ENCODE results near the gene SYT7. TPM values are rescaled to one million over a fixed set of nuclear protein-coding genes. Genes with fewer than 3 reads are reported as not detected.

SYT7 gene
- total and polyA plus RNA-seq, 2 donors (not counting 1 experiment from before 2014, with no cell fraction given): not detected

DNA sequence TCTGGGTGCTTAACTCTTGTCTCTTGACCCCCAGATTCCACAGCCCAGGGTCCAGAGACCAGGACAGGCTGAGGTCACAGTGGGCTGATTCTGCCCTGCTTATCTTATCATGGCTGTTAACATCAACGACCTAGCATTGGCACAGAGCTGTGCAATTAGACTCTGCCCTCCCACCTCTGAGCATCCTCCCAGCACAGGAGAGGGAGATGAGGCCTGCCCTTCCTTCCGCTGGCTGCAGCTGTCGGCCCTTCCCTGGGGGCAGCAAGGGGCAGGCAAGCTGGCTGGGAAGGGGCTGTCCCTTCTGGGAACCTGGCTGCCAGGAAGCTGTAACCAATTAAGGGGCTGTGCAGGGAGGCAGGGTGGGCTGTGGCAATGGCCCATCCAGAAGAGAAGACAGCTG is 49.8 kb downstream of the SYT7 start:
- intact Hi-C loops (cut with micrococcal nuclease): no loop called here
- 49% methylated on average over 3 of the region's 3 CpGs for WGBS (ENCODE audit: insufficient coverage)
- Histone ChIP-seq H3K27ac (ENCODE audit: low read length in 2 of 2) (no peak overlapping the region), H3K79me2 (ENCODE audit: control insufficient read depth, insufficient read depth, low read length) (no peaks in the 10 kb centered on the region), H3K27me3 (replicated peaks in 1 of 4; ENCODE audit: control extremely low read depth in 1 of 4, control insufficient read depth in 3 of 4, insufficient read depth in 4 of 4, low read length in 3 of 4) (peaks cover 0 to 14% (median 0%) of the 10 kb centered on the region in 4 experiments), H3K9ac (ENCODE audit: low read length) (no peak overlapping the region), H3K4me1 (ENCODE audit: control insufficient read depth in 2 of 2, insufficient read depth in 2 of 2, low read length in 2 of 2) (no peaks in the 10 kb centered on the region), H3K4me2 (replicated peaks; ENCODE audit: low read depth, low read length, poor library complexity, severe bottlenecking) (no peak overlapping the region), H3K9me3 (ENCODE audit: control extremely low read depth in 1 of 3, control insufficient read depth in 2 of 3, insufficient read depth in 1 of 3, low read length in 2 of 3) (peaks cover 0 to 3% (median 0%) of the 10 kb centered on the region in 3 donors), H3K36me3 (replicated peaks in 1 of 2; ENCODE audit: control extremely low read depth in 1 of 2, control insufficient read depth in 1 of 2, extremely low read depth in 1 of 2, insufficient read depth in 2 of 2, low read length in 1 of 2) (no peaks in the 10 kb centered on the region), H4K20me1 (ENCODE audit: control insufficient read depth, insufficient read depth, low read length, poor library complexity, severe bottlenecking) (no peaks in the 10 kb centered on the region), H2AFZ (ENCODE audit: insufficient read depth, low read depth, low read length, poor library complexity, severe bottlenecking) (no peak overlapping the region), H3K4me3 (ENCODE audit: control extremely low read depth in 1 of 5, extremely low read depth in 1 of 5, insufficient read depth in 1 of 5, low read depth in 2 of 5, low read length in 4 of 5) (no peak overlapping the region)
- no peaks in the 10 kb centered on the region for H3K9me3 Mint-ChIP-seq (ENCODE audit: insufficient read depth)
- no peaks in the 10 kb centered on the region for H3K4me1 Mint-ChIP-seq
- ATAC-seq (ENCODE audit: low read depth): no peak
- ChIA-PET POLR2A (no interaction called here), CTCF (interaction anchor here (0.7 to 2.5 kb wide), 3 partner anchors 14 to 612 kb away, joined by 4 to 11 read pairs (median 4); no protein-coding TSS in a partner anchor)
- no peak for DNase-seq
- TF ChIP-seq EZH2 (IDR thresholded peaks at IDR 0.05; ENCODE audit: borderline replicate concordance, insufficient read depth, low read depth, low read length, poor library complexity, severe bottlenecking): no peak
- TF ChIP-seq, protein P1, sequence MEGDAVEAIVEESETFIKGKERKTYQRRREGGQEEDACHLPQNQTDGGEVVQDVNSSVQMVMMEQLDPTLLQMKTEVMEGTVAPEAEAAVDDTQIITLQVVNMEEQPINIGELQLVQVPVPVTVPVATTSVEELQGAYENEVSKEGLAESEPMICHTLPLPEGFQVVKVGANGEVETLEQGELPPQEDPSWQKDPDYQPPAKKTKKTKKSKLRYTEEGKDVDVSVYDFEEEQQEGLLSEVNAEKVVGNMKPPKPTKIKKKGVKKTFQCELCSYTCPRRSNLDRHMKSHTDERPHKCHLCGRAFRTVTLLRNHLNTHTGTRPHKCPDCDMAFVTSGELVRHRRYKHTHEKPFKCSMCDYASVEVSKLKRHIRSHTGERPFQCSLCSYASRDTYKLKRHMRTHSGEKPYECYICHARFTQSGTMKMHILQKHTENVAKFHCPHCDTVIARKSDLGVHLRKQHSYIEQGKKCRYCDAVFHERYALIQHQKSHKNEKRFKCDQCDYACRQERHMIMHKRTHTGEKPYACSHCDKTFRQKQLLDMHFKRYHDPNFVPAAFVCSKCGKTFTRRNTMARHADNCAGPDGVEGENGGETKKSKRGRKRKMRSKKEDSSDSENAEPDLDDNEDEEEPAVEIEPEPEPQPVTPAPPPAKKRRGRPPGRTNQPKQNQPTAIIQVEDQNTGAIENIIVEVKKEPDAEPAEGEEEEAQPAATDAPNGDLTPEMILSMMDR (IDR thresholded peaks at IDR 0.05): no peak
- H3K4me3 Mint-ChIP-seq: no peak overlapping the region
- H3K27me3 Mint-ChIP-seq: peaks cover 33% of the 10 kb centered on the region
- no peak overlapping the region for H3K27ac Mint-ChIP-seq

DNA sequence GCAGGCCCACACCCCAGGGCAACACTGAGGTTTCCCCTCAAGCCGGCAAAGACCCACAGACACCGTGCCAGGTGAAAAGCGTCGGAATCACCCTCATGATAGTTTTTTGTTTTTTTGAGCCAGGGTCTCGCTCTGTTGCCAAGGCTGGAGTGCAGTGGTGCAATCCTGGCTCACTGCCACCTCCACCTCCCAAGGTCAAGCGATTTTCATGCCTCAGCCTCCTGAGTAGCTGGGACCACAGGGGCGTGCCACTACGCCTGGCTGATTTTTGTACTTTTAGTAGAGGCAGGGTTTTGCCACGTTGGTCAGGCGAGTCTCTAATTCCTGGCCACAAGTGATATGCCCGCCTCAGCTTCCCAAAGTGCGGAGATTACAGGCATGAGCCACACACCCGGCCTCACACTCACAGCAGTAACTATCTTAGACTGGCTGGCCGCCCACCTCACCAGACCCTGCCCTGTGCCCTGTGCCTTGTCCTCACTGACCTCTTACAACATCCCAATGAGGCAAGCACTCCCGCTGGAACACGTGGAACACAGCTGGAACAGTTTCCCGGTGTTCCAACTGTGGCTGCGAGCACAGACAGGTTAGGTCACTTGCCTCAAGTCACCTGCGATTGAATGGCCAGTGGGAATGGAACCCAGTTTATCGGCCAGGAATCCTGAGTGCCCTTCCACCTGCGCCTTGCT is 51.2 kb downstream of the SYT7 start:
- H3K4me3 ChIP-seq (ENCODE audit: control extremely low read depth in 1 of 5, extremely low read depth in 1 of 5, insufficient read depth in 1 of 5, low read depth in 2 of 5, low read length in 4 of 5): no peak overlapping the region
- H4K20me1 ChIP-seq (ENCODE audit: control insufficient read depth, insufficient read depth, low read length, poor library complexity, severe bottlenecking): no peaks in the 10 kb centered on the region
- Mint-ChIP-seq H3K27me3 (peaks cover 37% of the 10 kb centered on the region), H3K4me3 (no peak overlapping the region), H3K9me3 (ENCODE audit: insufficient read depth) (no peaks in the 10 kb centered on the region), H3K27ac (no peak overlapping the region), H3K4me1 (no peaks in the 10 kb centered on the region)
- WGBS (ENCODE audit: insufficient coverage): 92% methylated on average over 20 of the region's 21 CpGs
- no peak overlapping the region for H3K27ac ChIP-seq (ENCODE audit: low read length in 2 of 2)
- ChIA-PET POLR2A (no interaction called here), CTCF (interaction anchor here (1.3 kb wide), 1 partner anchor 10 kb away, joined by 3 read pairs; no protein-coding TSS in a partner anchor)
- DNase-seq (no peak), ATAC-seq (ENCODE audit: low read depth) (no peak)
- H3K4me1 ChIP-seq (ENCODE audit: control insufficient read depth in 2 of 2, insufficient read depth in 2 of 2, low read length in 2 of 2): no peaks in the 10 kb centered on the region
- no peak overlapping the region for H3K4me2 ChIP-seq (replicated peaks; ENCODE audit: low read depth, low read length, poor library complexity, severe bottlenecking)
- TF ChIP-seq EZH2 (IDR thresholded peaks at IDR 0.05; ENCODE audit: borderline replicate concordance, insufficient read depth, low read depth, low read length, poor library complexity, severe bottlenecking): no peak
- TF ChIP-seq, protein P1 (IDR thresholded peaks at IDR 0.05): no peak
- no peaks in the 10 kb centered on the region for H3K9me3 ChIP-seq (ENCODE audit: control extremely low read depth in 1 of 3, control insufficient read depth in 2 of 3, insufficient read depth in 1 of 3, low read length in 2 of 3)
- intact Hi-C loops (cut with micrococcal nuclease): no loop called here
- no peaks in the 10 kb centered on the region for H3K36me3 ChIP-seq (replicated peaks in 1 of 2; ENCODE audit: control extremely low read depth in 1 of 2, control insufficient read depth in 1 of 2, extremely low read depth in 1 of 2, insufficient read depth in 2 of 2, low read length in 1 of 2)
- H3K27me3 ChIP-seq (replicated peaks in 1 of 4; ENCODE audit: control extremely low read depth in 1 of 4, control insufficient read depth in 3 of 4, insufficient read depth in 4 of 4, low read length in 3 of 4): peaks cover 0 to 18% (median under 1%) of the 10 kb centered on the region in 4 experiments
- no peak overlapping the region for H2AFZ ChIP-seq (ENCODE audit: insufficient read depth, low read depth, low read length, poor library complexity, severe bottlenecking)
- no peaks in the 10 kb centered on the region for H3K79me2 ChIP-seq (ENCODE audit: control insufficient read depth, insufficient read depth, low read length)
- no peak overlapping the region for H3K9ac ChIP-seq (ENCODE audit: low read length)
